ENCODE measurements around the gene ABCD4.
"Not testable (repeated sequence)": the region's sequence is repeated elsewhere in the genome, so short reads cannot be mapped to it uniquely, and the experiment has no call there.

Gene ABCD4

GRCh38 chr14:74333909-74334308 is 31.2 kb upstream of the ABCD4 start:
- DNase-seq (ENCODE audit: low read depth in 1 of 2, low spot score in 1 of 2): no peak
- Histone ChIP-seq H3K4me3 (replicated peaks; ENCODE audit: insufficient read depth, low read length) (no peak overlapping the region), H3K27ac (replicated peaks) (no peak overlapping the region)

GRCh38 chr14:74329950-74330552 is 27.3 kb upstream of the ABCD4 start:
- not testable (repeated sequence) for H3K27ac ChIP-seq (replicated peaks); H3K27me3 ChIP-seq (ENCODE audit: insufficient read depth, poor library complexity, severe bottlenecking); H3K4me3 ChIP-seq (replicated peaks; ENCODE audit: insufficient read depth, low read length); DNase-seq (ENCODE audit: low read depth in 1 of 2, low spot score in 1 of 2)

More at GRCh38 chr14:74333909-74334308, 31.2 kb upstream of the ABCD4 start:
- no peak for TF ChIP-seq GABPA (IDR thresholded peaks at IDR 0.05; ENCODE audit: low read depth)
- TF ChIP-seq, protein P1, sequence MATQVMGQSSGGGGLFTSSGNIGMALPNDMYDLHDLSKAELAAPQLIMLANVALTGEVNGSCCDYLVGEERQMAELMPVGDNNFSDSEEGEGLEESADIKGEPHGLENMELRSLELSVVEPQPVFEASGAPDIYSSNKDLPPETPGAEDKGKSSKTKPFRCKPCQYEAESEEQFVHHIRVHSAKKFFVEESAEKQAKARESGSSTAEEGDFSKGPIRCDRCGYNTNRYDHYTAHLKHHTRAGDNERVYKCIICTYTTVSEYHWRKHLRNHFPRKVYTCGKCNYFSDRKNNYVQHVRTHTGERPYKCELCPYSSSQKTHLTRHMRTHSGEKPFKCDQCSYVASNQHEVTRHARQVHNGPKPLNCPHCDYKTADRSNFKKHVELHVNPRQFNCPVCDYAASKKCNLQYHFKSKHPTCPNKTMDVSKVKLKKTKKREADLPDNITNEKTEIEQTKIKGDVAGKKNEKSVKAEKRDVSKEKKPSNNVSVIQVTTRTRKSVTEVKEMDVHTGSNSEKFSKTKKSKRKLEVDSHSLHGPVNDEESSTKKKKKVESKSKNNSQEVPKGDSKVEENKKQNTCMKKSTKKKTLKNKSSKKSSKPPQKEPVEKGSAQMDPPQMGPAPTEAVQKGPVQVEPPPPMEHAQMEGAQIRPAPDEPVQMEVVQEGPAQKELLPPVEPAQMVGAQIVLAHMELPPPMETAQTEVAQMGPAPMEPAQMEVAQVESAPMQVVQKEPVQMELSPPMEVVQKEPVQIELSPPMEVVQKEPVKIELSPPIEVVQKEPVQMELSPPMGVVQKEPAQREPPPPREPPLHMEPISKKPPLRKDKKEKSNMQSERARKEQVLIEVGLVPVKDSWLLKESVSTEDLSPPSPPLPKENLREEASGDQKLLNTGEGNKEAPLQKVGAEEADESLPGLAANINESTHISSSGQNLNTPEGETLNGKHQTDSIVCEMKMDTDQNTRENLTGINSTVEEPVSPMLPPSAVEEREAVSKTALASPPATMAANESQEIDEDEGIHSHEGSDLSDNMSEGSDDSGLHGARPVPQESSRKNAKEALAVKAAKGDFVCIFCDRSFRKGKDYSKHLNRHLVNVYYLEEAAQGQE (IDR thresholded peaks at IDR 0.05; ENCODE audit: insufficient replicate concordance, low read depth): no peak
- no peak for TF ChIP-seq POLR2AphosphoS5 (IDR thresholded peaks at IDR 0.05; ENCODE audit: low read depth)
- TF ChIP-seq CTCF (IDR thresholded peaks at IDR 0.05; ENCODE audit: insufficient read depth, low read length): no peak
- no peak for TF ChIP-seq SPI1 (IDR thresholded peaks at IDR 0.05; ENCODE audit: borderline replicate concordance, low read depth)
- H3K27me3 ChIP-seq (ENCODE audit: insufficient read depth, poor library complexity, severe bottlenecking): no peaks in the 10 kb centered on the region

DNA sequence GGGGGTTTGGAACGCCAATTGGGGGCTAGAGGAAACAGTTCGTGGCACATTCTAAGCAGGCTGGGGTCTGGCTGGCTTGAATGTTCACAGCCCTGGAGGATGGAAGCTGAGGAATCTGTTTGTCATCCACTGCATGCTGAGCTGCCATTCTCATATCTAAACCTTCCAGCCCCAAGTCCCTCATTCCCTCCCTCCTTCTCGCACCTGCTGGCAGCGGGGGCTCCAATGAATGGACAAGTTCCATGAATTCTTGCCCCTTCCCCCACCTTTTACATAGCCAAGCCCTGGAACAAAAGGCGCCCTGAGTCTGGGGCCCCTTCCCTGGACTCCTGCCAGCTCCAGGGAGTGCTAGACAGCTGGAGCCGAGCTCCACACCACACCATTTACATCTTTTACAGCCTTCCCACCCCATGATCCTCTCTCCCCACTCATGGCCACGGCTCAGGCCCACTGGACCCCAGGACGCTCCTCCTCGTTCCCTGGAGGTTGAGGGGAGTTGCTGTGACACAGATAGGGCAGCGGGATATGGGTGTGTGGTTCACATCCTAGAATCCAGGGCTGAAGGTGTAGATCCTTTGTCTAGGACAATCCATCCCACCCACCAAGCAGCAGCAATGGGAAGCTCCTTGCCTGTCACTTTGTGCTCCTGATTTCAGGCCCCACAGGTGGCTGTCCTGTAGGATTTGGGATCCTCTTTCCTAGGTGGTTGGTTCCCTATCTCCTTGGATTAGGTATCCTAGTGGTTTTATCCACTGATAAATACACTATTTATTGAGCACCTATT is 23.8 kb upstream of the ABCD4 start:
- DNase-seq (ENCODE audit: low read depth in 1 of 2, low spot score in 1 of 2): no peak
- H3K27me3 ChIP-seq (ENCODE audit: insufficient read depth, poor library complexity, severe bottlenecking): no peaks in the 10 kb centered on the region
- TF ChIP-seq POLR2AphosphoS5 (IDR thresholded peaks at IDR 0.05; ENCODE audit: low read depth) (no peak), CTCF (IDR thresholded peaks at IDR 0.05; ENCODE audit: insufficient read depth, low read length) (no peak), GABPA (IDR thresholded peaks at IDR 0.05; ENCODE audit: low read depth) (no peak), SPI1 (IDR thresholded peaks at IDR 0.05; ENCODE audit: borderline replicate concordance, low read depth) (no peak)
- TF ChIP-seq, protein P1 (IDR thresholded peaks at IDR 0.05; ENCODE audit: insufficient replicate concordance, low read depth): no peak
- no peak overlapping the region for H3K4me3 ChIP-seq (replicated peaks; ENCODE audit: insufficient read depth, low read length)
- no peak overlapping the region for H3K27ac ChIP-seq (replicated peaks)

- DNase-seq (ENCODE audit: low read depth in 1 of 2, low spot score in 1 of 2): no peak
- Histone ChIP-seq H3K4me3 (replicated peaks; ENCODE audit: insufficient read depth, low read length) (no peak overlapping the region), H3K27me3 (ENCODE audit: insufficient read depth, poor library complexity, severe bottlenecking) (no peaks in the 10 kb centered on the region), H3K27ac (replicated peaks) (no peak overlapping the region)
- TF ChIP-seq SPI1 (IDR thresholded peaks at IDR 0.05; ENCODE audit: borderline replicate concordance, low read depth) (no peak), POLR2AphosphoS5 (IDR thresholded peaks at IDR 0.05; ENCODE audit: low read depth) (no peak), CTCF (IDR thresholded peaks at IDR 0.05; ENCODE audit: insufficient read depth, low read length) (no peak), GABPA (IDR thresholded peaks at IDR 0.05; ENCODE audit: low read depth) (no peak)
- TF ChIP-seq, protein P1 (IDR thresholded peaks at IDR 0.05; ENCODE audit: insufficient replicate concordance, low read depth): no peak
Measured at GRCh38 chr14:74325446-74325845, 22.7 kb upstream of the ABCD4 start.

Measured in HL-60 (cell line).